WERI-Rb-1 (cell line): Measurements from ENCODE around the gene SLCO2A1.

Experiments
- DNase-seq: peaks from one replicate; pipeline ENCODE4 v3.0.0-alpha.2; 2020
- H3K27ac ChIP-seq: fragments of 250-450 bp; sonication (Bioruptor Pico); 2 replicates; pipeline ENCODE4 v1.5.1; 2020; ENCODE audit warnings: mild to moderate bottlenecking, moderate library complexity
- H3K27me3 ChIP-seq: fragments of 250-450 bp; sonication (Bioruptor Pico); 2 replicates; pipeline ENCODE4 v1.5.1; 2021; ENCODE audit warnings: mild to moderate bottlenecking, low read depth, moderate library complexity; ENCODE audit not compliant: insufficient read depth, severe bottlenecking
- H3K36me3 ChIP-seq: fragments of 250-450 bp; sonication (Bioruptor Pico); 2 replicates; pipeline ENCODE4 v1.5.1; 2020; ENCODE audit warnings: mild to moderate bottlenecking, moderate library complexity
- H3K4me3 ChIP-seq: 2 replicates; pipeline ENCODE4 v1.5.1; 2011; ENCODE audit warnings: low read depth, mild to moderate bottlenecking, control low read depth, low read length
- H3K9me3 ChIP-seq: fragments of 250-450 bp; sonication (Bioruptor Pico); 2 replicates; pipeline ENCODE4 v1.5.1; 2021; ENCODE audit warnings: mild to moderate bottlenecking, moderate library complexity; ENCODE audit not compliant: severe bottlenecking
- CTCF ChIP-seq: IDR thresholded peaks from 2 replicates; pipeline ENCODE4 v1.5.1; 2011; ENCODE audit warnings: low read depth, mild to moderate bottlenecking, control low read depth, inconsistent platforms, low read length

Gene SLCO2A1

GRCh38 chr3:133937061-133937686 is 92.6 kb downstream of the SLCO2A1 start:
- no peak for TF ChIP-seq CTCF
- H3K4me3 ChIP-seq, result no peak overlapping the region
- no peaks in the 10 kb centered on the region for H3K9me3 ChIP-seq
- DNase-seq, result no peak
- H3K27ac ChIP-seq, result no peak overlapping the region
- H3K36me3 ChIP-seq, result no peaks in the 10 kb centered on the region
- H3K27me3 ChIP-seq, result no peaks in the 10 kb centered on the region

DNA sequence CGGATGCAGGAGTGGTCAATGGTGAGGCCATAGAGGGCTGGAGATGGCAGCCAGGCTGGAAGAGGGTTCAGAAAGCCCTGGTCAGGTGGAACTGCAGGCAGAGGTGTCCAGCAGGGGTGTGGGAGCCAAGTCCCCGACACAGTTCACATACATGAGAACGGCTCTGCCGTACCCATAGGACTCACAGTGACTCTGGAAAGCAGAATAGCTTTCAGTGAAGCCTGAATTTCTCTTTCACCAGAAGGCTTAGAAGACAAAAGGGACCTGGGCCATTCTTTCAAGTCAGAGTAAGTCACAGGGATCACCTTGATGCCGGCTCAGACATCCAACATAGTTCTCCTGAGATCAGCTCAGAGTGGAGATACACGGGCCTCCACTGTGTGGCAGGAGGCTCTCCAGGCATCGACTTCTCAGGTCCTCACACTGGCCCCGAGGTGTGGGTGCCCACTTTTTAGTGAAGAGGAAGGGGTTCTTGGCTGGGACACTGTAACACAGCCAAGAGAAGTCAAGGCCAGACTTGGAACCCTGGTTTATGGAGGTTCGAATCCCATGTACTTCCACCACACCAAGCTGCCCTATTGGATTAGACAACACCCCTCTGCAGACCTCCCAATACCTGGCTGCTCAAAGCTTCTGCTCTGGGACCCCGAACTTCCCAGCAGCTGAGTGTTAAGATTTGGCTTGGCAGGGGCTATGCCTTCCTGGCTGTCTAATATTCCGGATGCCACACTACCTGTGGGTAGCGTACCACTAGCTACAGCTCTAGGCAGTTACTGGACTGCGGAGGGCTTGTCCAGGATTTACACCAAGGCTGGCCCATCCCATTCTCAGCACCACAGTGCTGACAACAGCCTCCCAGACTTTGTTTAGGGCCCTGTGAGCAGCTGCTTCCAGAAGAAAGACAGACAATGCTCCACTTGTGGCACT is 93.6 kb downstream of the SLCO2A1 start:
- Histone ChIP-seq H3K27me3 (no peaks in the 10 kb centered on the region), H3K9me3 (no peaks in the 10 kb centered on the region), H3K27ac (no peak overlapping the region), H3K4me3 (no peak overlapping the region), H3K36me3 (no peaks in the 10 kb centered on the region)
- TF ChIP-seq CTCF, result no peak
- DNase-seq, result no peak

DNA sequence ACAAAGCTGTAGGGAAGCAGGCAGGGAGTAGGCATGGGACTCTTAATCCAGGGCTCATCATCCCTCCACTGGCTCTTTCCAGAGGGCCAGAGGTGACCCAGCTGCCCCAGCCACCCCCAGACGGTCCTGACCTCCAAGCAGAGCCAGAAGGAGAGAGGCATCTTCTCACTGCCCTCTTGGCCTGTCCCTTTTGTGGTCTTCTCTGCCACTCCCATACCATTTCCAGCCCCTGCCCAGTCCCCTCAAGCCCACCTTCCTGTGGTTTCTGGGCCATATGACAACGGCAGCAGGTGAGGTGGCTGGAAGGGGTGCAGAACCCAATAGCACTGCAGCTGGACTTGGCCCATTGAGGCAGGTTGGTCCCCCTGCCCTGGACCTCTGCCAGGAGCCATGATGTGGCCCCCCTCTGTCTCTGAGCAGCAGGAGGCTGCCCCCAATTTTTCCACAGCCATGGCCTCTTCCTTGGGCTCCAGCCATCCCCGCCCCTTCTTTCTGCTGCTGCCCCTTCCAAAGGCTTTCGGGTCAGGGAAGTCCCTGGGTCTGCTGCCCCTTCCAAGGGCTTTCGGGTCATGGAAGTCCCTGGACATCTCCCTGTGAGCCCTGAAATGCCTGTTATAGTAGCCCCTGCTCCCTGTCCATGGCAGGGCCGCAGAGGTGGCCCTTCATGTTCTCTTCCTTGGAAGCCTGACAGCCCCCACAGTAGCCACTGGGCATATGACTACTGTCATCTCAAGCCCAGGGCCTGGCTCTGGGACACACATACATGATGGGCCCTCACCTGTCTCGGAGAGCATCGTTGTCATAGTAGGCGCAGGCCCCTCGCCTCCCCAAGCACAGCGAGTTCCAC is 94.5 kb downstream of the SLCO2A1 start:
- H3K27ac ChIP-seq, result no peak overlapping the region
- no peak overlapping the region for H3K4me3 ChIP-seq
- no peaks in the 10 kb centered on the region for H3K27me3 ChIP-seq
- no peak for DNase-seq
- no peaks in the 10 kb centered on the region for H3K9me3 ChIP-seq
- H3K36me3 ChIP-seq, result no peaks in the 10 kb centered on the region
- no peak for TF ChIP-seq CTCF

DNA sequence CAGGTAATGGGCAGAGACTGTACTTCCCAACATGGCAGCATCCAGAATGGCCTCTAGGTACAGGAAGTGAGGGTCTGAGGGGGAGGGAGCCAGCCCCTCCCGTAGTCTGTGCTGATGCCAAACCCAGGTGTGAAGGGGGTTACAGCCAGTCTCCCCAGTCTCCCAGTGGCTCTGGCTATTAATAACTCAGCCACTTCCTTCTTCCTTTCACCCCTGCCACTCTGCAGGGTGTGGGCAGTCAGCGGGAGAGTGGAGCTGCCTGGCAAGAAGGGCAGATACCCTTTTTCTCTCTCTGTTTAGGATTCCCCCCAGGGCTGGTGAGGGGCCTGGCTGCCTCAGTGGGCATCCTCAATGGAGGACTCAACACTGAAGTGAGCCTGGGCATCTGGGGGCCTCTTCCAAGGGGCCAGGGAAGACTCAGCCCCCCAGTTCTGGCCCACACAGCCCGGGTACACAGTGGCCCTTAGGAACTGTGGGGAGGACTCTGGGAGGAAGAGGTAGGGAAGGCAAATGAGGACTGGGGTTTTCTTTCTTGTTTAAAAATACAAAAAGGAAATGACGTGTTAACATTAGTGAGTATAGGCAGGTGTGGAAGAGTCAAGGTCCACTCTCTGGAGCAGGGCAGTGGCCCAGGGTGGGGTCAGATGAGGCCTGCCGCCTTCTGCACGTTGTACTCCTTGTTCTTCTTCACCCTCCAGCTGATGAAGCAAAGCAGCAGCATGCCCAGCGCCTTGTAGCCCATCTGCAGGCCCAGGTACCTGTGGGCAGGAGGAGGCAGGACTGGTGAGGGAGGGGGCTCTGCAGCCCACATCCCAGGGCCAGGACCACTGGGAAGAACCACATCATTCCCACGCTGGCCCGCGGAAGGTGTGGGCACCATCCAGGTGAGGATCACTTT is 95.4 kb downstream of the SLCO2A1 start:
- Histone ChIP-seq H3K4me3 (no peak overlapping the region), H3K36me3 (no peaks in the 10 kb centered on the region), H3K9me3 (no peaks in the 10 kb centered on the region), H3K27ac (no peak overlapping the region), H3K27me3 (no peaks in the 10 kb centered on the region)
- no peak for DNase-seq
- TF ChIP-seq CTCF, result no peak
